Measurements from ENCODE around the gene RREB1. TPM values are rescaled to one million over a fixed set of nuclear protein-coding genes. Genes with fewer than 3 reads are reported as not detected.
A peak's percentile ranks its signal among the peaks of the same experiment; 100 is the strongest.

The RREB1 gene
- total and polyA plus RNA-seq, 7 donors, result 6.0 to 31.9 (median 20.7) TPM

DNA sequence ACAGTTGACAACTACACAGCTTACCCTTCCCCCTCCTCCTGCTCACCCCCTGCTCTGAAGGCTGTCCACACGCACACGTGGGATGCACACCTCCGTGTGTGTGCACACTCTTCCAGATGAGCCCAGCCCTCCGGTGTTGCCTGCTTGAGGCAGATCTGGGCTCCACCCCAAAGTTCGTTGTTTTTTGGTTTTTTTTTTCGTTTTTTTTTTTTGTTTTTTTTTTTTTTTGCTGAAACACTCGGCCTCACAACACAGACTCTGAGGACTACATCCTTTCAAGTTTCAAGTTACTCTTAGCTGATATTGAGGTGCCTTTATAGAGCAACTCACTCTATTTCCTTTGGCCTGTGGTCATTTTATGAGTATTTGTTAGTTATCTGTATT is 88.2 kb downstream of the RREB1 start:
- intact Hi-C loops (cut with DNase I), result no loop called here
- WGBS, 2 donors, result 9 to 45% methylated on average over 7 of the region's 7 CpGs
- TF ChIP-seq, protein P1, sequence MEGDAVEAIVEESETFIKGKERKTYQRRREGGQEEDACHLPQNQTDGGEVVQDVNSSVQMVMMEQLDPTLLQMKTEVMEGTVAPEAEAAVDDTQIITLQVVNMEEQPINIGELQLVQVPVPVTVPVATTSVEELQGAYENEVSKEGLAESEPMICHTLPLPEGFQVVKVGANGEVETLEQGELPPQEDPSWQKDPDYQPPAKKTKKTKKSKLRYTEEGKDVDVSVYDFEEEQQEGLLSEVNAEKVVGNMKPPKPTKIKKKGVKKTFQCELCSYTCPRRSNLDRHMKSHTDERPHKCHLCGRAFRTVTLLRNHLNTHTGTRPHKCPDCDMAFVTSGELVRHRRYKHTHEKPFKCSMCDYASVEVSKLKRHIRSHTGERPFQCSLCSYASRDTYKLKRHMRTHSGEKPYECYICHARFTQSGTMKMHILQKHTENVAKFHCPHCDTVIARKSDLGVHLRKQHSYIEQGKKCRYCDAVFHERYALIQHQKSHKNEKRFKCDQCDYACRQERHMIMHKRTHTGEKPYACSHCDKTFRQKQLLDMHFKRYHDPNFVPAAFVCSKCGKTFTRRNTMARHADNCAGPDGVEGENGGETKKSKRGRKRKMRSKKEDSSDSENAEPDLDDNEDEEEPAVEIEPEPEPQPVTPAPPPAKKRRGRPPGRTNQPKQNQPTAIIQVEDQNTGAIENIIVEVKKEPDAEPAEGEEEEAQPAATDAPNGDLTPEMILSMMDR (IDR thresholded peaks at IDR 0.05), result no peak
- TF ChIP-seq EP300 (IDR thresholded peaks at IDR 0.05) (no peak), POLR2AphosphoS5 (IDR thresholded peaks at IDR 0.05) (no peak), POLR2A (IDR thresholded peaks at IDR 0.05) (no peak)
- no peak for DNase-seq
- Histone ChIP-seq H3K27ac (no peak overlapping the region), H3K4me1 (peaks cover 0 to 12% (median 8%) of the 10 kb centered on the region in 4 donors), H3K36me3 (peaks cover 0 to 8% (median 3%) of the 10 kb centered on the region in 4 donors), H3K9me3 (no peaks in the 10 kb centered on the region), H3K27me3 (no peaks in the 10 kb centered on the region), H3K4me3 (no peak overlapping the region)

DNA sequence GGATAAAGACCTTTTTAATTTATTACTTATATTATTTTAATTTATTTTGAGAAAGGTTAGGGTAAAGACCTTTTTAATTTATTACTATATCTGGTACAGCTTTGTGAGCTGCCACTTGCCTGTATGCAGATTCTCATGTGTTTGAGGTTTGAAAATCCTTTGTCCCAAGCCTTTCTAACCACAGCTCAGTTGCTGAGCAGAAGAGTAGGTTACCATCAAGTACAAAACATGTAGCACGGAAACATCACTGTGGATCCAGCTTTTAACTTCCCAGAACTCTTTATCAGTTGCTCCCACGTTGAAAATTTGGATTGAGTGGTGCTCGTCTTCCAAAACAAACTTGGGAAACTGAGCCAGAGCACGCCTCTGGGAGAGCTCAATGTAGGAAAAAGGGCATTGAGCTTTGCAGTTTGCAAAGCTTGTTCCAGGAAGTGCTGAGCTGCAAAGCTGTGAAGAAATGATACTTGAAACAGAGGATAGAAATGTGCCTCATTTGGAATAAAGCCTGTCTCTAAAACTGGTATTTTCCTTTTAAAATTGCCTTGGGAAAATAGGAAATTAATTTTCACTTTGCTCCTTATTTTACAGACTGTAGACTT is 89.0 kb downstream of the RREB1 start:
- intact Hi-C loops (cut with DNase I), result no loop called here
- Histone ChIP-seq H3K36me3 (peaks cover 0 to 9% (median 2%) of the 10 kb centered on the region in 4 donors), H3K4me1 (peaks cover 0 to 12% (median 8%) of the 10 kb centered on the region in 4 donors), H3K27me3 (no peaks in the 10 kb centered on the region), H3K4me3 (no peak overlapping the region), H3K27ac (no peak overlapping the region), H3K9me3 (no peaks in the 10 kb centered on the region)
- no peak for DNase-seq
- 72 to 80% methylated on average over 4 of the region's 4 CpGs for WGBS, 2 donors
- TF ChIP-seq EP300 (IDR thresholded peaks at IDR 0.05) (no peak), POLR2AphosphoS5 (IDR thresholded peaks at IDR 0.05) (no peak), POLR2A (IDR thresholded peaks at IDR 0.05) (no peak)
- TF ChIP-seq, protein P1 (IDR thresholded peaks at IDR 0.05), result no peak

DNA sequence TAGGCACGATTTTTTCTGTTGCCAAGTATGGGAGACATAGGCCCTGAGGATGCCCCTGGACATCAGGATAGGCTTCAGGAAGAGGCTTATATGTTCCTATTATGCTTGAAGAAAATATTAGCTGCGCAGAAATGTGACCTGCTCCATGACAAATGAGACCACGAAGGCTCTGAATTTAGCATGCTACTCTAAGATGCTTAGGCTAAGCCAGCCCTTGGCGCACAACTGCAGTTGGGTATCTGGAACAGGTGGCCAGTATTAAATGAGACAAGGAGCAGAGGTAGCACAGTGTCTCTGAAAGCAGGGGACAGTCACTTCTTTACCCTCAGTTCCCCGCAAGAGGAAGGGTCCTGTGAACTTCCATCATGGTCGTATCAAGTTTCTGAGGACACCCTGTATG is 90.0 kb downstream of the RREB1 start:
- intact Hi-C loops (cut with DNase I), result no loop called here
- WGBS, 2 donors, result 95 to 96% methylated on average over 6 of the region's 6 CpGs
- no peak for TF ChIP-seq EP300 (IDR thresholded peaks at IDR 0.05)
- no peak for TF ChIP-seq POLR2A (IDR thresholded peaks at IDR 0.05)
- TF ChIP-seq POLR2AphosphoS5 (IDR thresholded peaks at IDR 0.05), result no peak
- TF ChIP-seq, protein P1 (IDR thresholded peaks at IDR 0.05), result no peak

DNA sequence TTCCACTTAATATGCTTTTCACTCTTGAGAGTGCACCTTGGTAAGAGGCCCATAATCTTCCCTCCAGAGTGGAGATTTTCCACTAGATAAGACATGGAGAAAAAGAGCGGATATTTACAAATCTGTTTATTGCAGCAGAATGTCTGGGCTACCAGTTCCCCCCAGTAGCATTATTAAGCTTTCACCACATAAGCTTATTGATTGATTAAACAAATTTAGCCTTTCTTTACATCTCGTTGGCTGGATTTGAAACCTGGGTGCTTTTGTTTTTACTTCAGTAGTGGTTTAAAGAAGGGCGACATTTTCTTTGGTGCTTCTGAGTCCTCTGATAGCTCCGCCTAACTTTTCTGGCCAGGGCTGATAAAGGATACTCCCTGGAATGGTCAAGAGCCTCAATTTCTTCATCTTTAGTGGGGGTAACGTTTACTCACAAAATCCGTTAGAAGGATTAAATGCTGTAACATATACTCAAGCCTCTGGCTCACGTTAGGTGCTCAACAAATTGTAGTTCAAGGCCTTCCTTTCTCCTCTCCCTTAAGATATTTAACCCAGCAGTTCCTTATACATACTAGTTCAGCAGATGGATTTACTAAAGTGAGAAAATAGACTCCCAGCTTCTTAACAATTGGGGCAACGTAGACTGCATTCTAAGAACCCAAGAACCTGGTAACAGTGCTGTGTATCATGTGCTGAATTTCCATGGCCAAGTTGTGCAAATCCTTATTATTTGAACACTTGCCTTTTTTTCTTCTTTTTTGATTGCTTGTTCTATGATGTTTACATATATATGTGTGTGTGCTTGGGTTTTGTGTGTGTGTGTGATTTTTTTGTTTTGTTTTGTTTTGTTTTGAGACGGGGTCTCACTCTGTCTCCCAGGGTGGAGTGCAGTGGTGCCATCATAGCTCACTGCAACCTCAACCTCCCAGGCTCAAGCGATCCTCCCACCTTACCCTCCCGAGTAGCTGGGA is 91.4 kb downstream of the RREB1 start:
- intact Hi-C loops (cut with DNase I), result no loop called here
- Histone ChIP-seq H3K9me3 (no peaks in the 10 kb centered on the region), H3K27me3 (no peaks in the 10 kb centered on the region), H3K27ac (peak overlapping the region in 1 of 4 donors; percentile 3), H3K4me1 (peaks cover 0 to 12% (median 8%) of the 10 kb centered on the region in 4 donors), H3K36me3 (peaks cover 0 to 24% (median 14%) of the 10 kb centered on the region in 4 donors), H3K4me3 (no peak overlapping the region)
- WGBS, 2 donors, result 93% methylated on average over 11 of the region's 11 CpGs
- no peak for DNase-seq
- no peak for TF ChIP-seq POLR2A (IDR thresholded peaks at IDR 0.05)
- no peak for TF ChIP-seq POLR2AphosphoS5 (IDR thresholded peaks at IDR 0.05)
- TF ChIP-seq, protein P1 (IDR thresholded peaks at IDR 0.05), result no peak
- TF ChIP-seq EP300 (IDR thresholded peaks at IDR 0.05), result no peak

More for the DNA sequence above, 90.0 kb downstream of the RREB1 start:
- Histone ChIP-seq H3K27ac (no peak overlapping the region), H3K36me3 (peaks cover 0 to 19% (median 10%) of the 10 kb centered on the region in 4 donors), H3K4me1 (peaks cover 0 to 12% (median 8%) of the 10 kb centered on the region in 4 donors), H3K9me3 (no peaks in the 10 kb centered on the region), H3K27me3 (no peaks in the 10 kb centered on the region), H3K4me3 (no peak overlapping the region)
- DNase-seq, result no peak

All from sigmoid colon (tissue), 7 donors.